ENCODE results near the gene ABLIM1. TPM values are rescaled to one million over a fixed set of nuclear protein-coding genes. Genes with fewer than 3 reads are reported as not detected.

ABLIM1 gene
- total RNA-seq, 1 experiment from 2014 or later, result 79.3 TPM

- no peak for DNase-seq
- H3K27ac Mint-ChIP-seq (ENCODE audit: unreplicated experiment), result no peak overlapping the region
- H3K4me1 ChIP-seq, result no peaks in the 10 kb centered on the region
Measured at GRCh38 chr10:114389426-114389825, 268.6 kb downstream of the ABLIM1 start.

GRCh38 chr10:114388275-114388674, 269.8 kb downstream of the ABLIM1 start:
- Mint-ChIP-seq H3K27ac (ENCODE audit: unreplicated experiment) (no peak overlapping the region), H3K36me3 (ENCODE audit: insufficient read depth, unreplicated experiment) (no peaks in the 10 kb centered on the region), H3K4me3 (ENCODE audit: unreplicated experiment) (no peak overlapping the region), H3K27me3 (ENCODE audit: insufficient read depth, unreplicated experiment) (no peaks in the 10 kb centered on the region), H3K4me1 (ENCODE audit: low read depth, unreplicated experiment) (no peaks in the 10 kb centered on the region), H3K9me3 (ENCODE audit: unreplicated experiment) (no peaks in the 10 kb centered on the region)
- DNase-seq, result no peak
- H3K9me3 ChIP-seq, result no peaks in the 10 kb centered on the region
- intact Hi-C loops (cut with micrococcal nuclease; ENCODE audit: unreplicated experiment), result no loop called here
- no peak for TF ChIP-seq CTCF (IDR thresholded peaks at IDR 0.05; ENCODE audit: insufficient read depth in 1 of 2, low read depth in 1 of 2, low read length in 1 of 2, severe bottlenecking in 1 of 2, unreplicated experiment in 1 of 2)
- CTCF ChIA-PET, result interaction anchor here (1.4 to 4.2 kb wide), 2 partner anchors 65 to 84 kb away, joined by 3 to 35 read pairs; no protein-coding TSS in a partner anchor
- H3K4me3 ChIP-seq (ENCODE audit: low read depth, low read length), result no peak overlapping the region
- no peaks in the 10 kb centered on the region for H3K36me3 ChIP-seq (ENCODE audit: control insufficient read depth, insufficient read depth, low read length)
- POLR2A ChIA-PET, result no interaction called here
- BruUV-seq (replicated peaks), result no TSS peak
- no peaks in the 10 kb centered on the region for H3K4me1 ChIP-seq
- H3K27me3 ChIP-seq (replicated peaks; ENCODE audit: control insufficient read depth, insufficient read depth, low read length), result no peaks in the 10 kb centered on the region

More at GRCh38 chr10:114389426-114389825, 268.6 kb downstream of the ABLIM1 start:
- Mint-ChIP-seq H3K9me3 (ENCODE audit: unreplicated experiment) (no peaks in the 10 kb centered on the region), H3K36me3 (ENCODE audit: insufficient read depth, unreplicated experiment) (no peaks in the 10 kb centered on the region), H3K4me3 (ENCODE audit: unreplicated experiment) (no peak overlapping the region), H3K27me3 (ENCODE audit: insufficient read depth, unreplicated experiment) (no peaks in the 10 kb centered on the region), H3K4me1 (ENCODE audit: low read depth, unreplicated experiment) (no peaks in the 10 kb centered on the region)
- H3K9me3 ChIP-seq, result no peaks in the 10 kb centered on the region
- no peaks in the 10 kb centered on the region for H3K27me3 ChIP-seq (replicated peaks; ENCODE audit: control insufficient read depth, insufficient read depth, low read length)
- ChIA-PET CTCF (interaction anchor here (1.4 to 4.2 kb wide), 2 partner anchors 66 to 86 kb away, joined by 3 to 35 read pairs; no protein-coding TSS in a partner anchor), POLR2A (no interaction called here)
- no peak overlapping the region for H3K4me3 ChIP-seq (ENCODE audit: low read depth, low read length)
- BruUV-seq (replicated peaks), result no TSS peak
- intact Hi-C loops (cut with micrococcal nuclease; ENCODE audit: unreplicated experiment), result no loop called here
- TF ChIP-seq CTCF (IDR thresholded peaks at IDR 0.05; ENCODE audit: insufficient read depth in 1 of 2, low read depth in 1 of 2, low read length in 1 of 2, severe bottlenecking in 1 of 2, unreplicated experiment in 1 of 2), result no peak
- H3K36me3 ChIP-seq (ENCODE audit: control insufficient read depth, insufficient read depth, low read length), result no peaks in the 10 kb centered on the region

- intact Hi-C loops (cut with micrococcal nuclease; ENCODE audit: unreplicated experiment), result no loop called here
- Histone ChIP-seq H3K4me3 (ENCODE audit: low read depth, low read length) (no peak overlapping the region), H3K27me3 (replicated peaks; ENCODE audit: control insufficient read depth, insufficient read depth, low read length) (no peaks in the 10 kb centered on the region), H3K4me1 (no peaks in the 10 kb centered on the region), H3K9me3 (no peaks in the 10 kb centered on the region), H3K36me3 (ENCODE audit: control insufficient read depth, insufficient read depth, low read length) (no peaks in the 10 kb centered on the region)
- H3K9me3 Mint-ChIP-seq (ENCODE audit: unreplicated experiment), result no peaks in the 10 kb centered on the region
- TF ChIP-seq CTCF (IDR thresholded peaks at IDR 0.05; ENCODE audit: insufficient read depth in 1 of 2, low read depth in 1 of 2, low read length in 1 of 2, severe bottlenecking in 1 of 2, unreplicated experiment in 1 of 2), result peak in 1 of 2 experiments; percentile 11
- no peak for DNase-seq
- no peaks in the 10 kb centered on the region for H3K36me3 Mint-ChIP-seq (ENCODE audit: insufficient read depth, unreplicated experiment)
- no peak overlapping the region for H3K4me3 Mint-ChIP-seq (ENCODE audit: unreplicated experiment)
- no TSS peak for BruUV-seq (replicated peaks)
- ChIA-PET CTCF (interaction anchor here (4.2 kb wide), 1 partner anchor 84 kb away, joined by 35 read pairs; no protein-coding TSS in a partner anchor), POLR2A (no interaction called here)
- no peaks in the 10 kb centered on the region for H3K4me1 Mint-ChIP-seq (ENCODE audit: low read depth, unreplicated experiment)
- H3K27me3 Mint-ChIP-seq (ENCODE audit: insufficient read depth, unreplicated experiment), result no peaks in the 10 kb centered on the region
- no peak overlapping the region for H3K27ac Mint-ChIP-seq (ENCODE audit: unreplicated experiment)
Measured at GRCh38 chr10:114387784-114388183, 270.3 kb downstream of the ABLIM1 start.
